Activated gamma-delta T cell (primary cell): ENCODE data around the gene IGSF9B.
A peak's percentile ranks its signal among the peaks of the same experiment; 100 is the strongest.
"Not testable (repeated sequence)": the region's sequence is repeated elsewhere in the genome, so short reads cannot be mapped to it uniquely, and the experiment has no call there.

Source experiments
- DNase-seq: peaks from one replicate; lab custom pipeline; 2025; lab: John Stamatoyannopoulos, UW
- total RNA-seq, 2 donors: gene quantifications; one replicate each; lab custom pipeline; 2026; lab: John Stamatoyannopoulos, UW

Gene IGSF9B, protein sequence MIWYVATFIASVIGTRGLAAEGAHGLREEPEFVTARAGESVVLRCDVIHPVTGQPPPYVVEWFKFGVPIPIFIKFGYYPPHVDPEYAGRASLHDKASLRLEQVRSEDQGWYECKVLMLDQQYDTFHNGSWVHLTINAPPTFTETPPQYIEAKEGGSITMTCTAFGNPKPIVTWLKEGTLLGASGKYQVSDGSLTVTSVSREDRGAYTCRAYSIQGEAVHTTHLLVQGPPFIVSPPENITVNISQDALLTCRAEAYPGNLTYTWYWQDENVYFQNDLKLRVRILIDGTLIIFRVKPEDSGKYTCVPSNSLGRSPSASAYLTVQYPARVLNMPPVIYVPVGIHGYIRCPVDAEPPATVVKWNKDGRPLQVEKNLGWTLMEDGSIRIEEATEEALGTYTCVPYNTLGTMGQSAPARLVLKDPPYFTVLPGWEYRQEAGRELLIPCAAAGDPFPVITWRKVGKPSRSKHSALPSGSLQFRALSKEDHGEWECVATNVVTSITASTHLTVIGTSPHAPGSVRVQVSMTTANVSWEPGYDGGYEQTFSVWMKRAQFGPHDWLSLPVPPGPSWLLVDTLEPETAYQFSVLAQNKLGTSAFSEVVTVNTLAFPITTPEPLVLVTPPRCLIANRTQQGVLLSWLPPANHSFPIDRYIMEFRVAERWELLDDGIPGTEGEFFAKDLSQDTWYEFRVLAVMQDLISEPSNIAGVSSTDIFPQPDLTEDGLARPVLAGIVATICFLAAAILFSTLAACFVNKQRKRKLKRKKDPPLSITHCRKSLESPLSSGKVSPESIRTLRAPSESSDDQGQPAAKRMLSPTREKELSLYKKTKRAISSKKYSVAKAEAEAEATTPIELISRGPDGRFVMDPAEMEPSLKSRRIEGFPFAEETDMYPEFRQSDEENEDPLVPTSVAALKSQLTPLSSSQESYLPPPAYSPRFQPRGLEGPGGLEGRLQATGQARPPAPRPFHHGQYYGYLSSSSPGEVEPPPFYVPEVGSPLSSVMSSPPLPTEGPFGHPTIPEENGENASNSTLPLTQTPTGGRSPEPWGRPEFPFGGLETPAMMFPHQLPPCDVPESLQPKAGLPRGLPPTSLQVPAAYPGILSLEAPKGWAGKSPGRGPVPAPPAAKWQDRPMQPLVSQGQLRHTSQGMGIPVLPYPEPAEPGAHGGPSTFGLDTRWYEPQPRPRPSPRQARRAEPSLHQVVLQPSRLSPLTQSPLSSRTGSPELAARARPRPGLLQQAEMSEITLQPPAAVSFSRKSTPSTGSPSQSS (N-terminal part only)
- 23.7 to 41.0 reads per million in 2 donors for total RNA-seq

DNA sequence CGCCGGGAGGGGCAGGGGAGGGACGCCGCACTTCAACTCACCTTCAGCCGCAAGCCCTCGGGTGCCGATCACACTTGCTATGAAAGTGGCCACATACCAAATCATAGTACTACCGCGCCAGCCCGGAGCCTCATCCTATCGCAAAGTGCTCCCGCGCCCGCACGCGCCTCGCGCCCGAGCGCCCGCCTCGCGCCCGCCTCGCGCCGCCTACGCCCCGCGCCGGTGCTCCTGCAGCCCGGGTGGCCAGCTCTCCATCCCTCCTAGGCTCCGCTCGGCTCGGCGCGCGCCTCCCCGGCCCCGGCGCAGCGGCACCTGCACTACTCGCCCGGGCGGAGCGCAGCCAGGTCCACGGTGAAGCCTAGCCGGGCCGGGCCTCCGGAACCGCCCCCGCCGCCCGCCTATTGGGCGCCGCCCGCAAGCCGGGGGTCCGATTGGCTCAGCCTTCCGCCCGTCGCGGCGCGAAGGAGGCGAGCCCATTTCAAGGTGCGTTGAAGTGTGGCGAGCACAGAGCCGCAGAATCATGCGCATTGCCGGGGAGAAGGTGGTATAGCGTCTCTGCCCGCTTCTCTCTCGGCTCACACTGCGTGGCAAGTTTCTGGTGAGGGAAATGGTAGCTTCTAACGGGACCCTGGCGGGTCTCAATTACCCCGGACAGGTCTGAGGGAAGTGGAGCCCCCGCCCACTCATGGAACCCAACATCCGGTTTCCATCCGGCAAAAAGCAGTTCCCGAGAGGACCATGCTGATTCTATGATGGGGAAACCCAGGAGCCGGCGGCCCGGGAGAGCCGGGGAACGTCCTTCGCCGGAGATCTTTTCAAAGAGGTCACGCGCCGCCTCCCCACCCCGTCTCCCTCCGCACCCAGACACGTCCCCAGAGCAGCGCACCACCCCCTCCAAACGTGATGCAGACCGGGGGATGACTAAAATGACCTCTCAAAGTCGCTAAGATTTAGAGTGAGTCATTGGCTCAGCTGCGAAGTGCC lies at the start of gene IGSF9B:
Gene IGSF9B (minus strand): TSS at position 319 of the 984 bp plus-strand sequence. CDS start 214 bp downstream, at position 105.
- peak; percentile 84 for DNase-seq

GRCh38 chr11:134004496-134005172 lies 47.9 kb upstream of the IGSF9B start:
- DNase-seq = no peak

GRCh38 chr11:134003792-134004495 lies 47.2 kb upstream of the IGSF9B start:
- DNase-seq = no peak

DNA sequence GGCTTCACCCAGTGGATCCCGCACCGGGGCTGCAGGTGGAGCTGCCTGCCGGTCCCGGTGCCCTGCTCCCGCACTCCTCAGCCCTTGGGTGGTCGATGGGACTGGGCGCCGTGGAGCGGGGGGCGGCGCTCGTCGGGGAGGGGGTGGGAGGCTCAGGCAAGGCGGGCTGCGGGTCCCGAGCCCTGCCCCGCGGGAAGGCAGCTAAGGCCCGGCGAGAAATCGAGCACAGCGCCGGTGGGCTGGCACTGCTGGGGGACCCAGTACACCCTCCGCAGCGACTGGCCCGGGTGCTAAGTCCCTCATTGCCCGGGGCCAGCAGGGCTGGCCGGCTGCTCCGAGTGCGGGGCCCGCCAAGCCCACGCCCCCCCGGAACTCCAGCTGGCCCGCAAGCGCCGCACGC lies 46.1 kb upstream of the IGSF9B start:
- not testable (repeated sequence) for DNase-seq

DNA sequence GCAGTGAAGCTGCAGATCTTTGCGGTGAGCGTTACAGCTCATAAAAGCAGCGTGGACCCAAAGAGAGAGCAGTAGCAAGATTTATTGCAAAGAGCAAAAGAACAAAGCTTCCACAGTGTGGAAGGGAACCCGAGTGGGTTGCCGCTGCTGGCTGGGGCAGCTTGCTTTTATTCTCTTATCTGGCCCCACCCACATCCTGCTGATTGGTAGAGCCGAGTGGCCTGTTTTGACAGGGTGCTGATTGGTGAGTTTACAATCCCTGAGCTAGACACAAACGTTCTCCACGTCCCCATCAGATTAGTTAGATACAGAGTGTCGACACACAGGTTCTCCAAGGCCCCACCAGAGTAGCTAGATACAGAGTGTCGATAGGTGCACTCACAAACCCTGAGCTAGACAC lies 45.6 kb upstream of the IGSF9B start:
- not testable (repeated sequence) for DNase-seq

DNA sequence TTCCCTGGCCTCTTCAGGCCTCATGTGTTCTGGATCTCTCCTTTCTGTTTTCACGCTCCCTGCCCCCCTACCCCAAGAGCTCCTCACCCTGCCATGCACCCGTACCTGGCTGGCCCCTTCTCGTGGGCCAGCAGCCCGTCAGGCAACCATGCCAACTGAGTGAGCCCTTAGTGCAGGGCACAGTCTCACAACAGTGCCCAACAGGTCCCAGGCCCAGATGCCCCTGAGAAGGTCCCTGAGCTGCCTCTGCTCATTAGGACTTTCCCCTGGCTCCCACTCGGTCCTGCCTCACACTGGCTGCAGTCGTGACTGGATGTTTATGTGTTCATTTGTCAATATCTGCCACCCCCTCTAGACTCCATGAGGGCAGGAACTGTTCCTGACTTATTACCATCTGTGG lies 44.8 kb upstream of the IGSF9B start:
- DNase-seq = no peak

GRCh38 chr11:134001088-134001487 lies 44.3 kb upstream of the IGSF9B start:
- DNase-seq = no peak

DNA sequence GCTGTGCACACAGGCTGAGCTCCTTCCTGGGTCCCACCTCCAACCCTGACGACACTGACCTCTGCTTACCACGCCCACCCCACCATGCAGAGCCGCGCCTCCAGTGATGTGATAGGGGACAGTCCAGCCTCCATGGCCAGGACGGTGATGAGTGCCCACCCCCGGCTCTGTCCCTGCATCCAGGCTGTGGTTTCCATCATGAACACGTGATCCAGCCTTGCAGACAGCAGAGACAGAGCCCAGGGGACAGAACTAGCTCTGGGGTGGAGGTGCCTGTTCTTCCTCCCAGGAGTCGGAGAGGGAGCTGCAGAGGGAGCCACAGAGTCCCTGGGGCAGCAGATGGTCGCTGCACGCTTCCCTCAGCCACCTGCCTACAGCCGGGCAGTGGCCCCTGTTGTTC lies 42.6 kb upstream of the IGSF9B start:
- no peak for DNase-seq

- DNase-seq = no peak
Measured at GRCh38 chr11:133997554-133997953, 40.8 kb upstream of the IGSF9B start.

DNA sequence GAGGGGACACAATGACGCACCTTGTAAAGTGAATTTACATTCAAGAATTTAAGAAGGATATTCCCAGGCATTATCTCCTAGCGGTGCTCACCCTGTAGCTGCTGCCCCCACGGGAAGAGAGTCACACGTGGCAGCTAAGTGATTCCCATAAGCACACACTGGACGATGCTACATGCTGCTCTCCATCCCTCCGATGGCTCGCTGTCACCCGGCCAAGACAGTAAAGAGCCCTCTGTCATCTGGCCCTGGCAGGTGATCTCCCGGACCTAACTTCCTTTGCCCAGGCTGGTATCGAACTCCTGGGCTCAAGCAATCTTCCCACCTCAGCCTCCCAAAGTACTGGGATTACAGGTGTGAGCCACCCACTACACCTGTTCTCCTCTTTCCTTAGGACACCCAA lies 39.9 kb upstream of the IGSF9B start:
- DNase-seq = no peak

- DNase-seq = no peak
Measured at GRCh38 chr11:133995066-133995465, 38.3 kb upstream of the IGSF9B start.

- no peak for DNase-seq
Measured at GRCh38 chr11:133993921-133994320, 37.2 kb upstream of the IGSF9B start.

- DNase-seq = no peak
Measured at GRCh38 chr11:133993107-133993506, 36.3 kb upstream of the IGSF9B start.

GRCh38 chr11:133992121-133992520 lies 35.4 kb upstream of the IGSF9B start:
- DNase-seq = no peak

DNA sequence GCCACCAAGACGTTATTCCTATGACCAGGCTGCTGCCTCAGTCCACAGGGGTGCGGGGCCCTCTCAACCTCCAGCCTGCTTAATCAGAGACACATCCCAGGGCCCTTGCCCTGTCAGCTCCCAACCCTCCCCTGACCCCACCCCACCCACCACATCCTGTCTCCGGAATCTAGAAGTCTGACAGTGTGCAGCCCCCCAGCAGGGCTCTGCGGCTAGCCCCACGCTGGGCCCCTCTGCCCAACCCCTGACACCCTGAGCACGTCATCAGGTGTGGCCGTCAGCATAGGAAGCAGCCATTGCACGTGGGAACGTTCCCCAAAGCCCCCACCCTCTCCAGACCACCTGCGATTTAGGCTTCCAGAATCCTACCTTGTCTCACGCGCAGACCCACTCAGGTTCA lies 34.3 kb upstream of the IGSF9B start:
- DNase-seq = no peak

DNA sequence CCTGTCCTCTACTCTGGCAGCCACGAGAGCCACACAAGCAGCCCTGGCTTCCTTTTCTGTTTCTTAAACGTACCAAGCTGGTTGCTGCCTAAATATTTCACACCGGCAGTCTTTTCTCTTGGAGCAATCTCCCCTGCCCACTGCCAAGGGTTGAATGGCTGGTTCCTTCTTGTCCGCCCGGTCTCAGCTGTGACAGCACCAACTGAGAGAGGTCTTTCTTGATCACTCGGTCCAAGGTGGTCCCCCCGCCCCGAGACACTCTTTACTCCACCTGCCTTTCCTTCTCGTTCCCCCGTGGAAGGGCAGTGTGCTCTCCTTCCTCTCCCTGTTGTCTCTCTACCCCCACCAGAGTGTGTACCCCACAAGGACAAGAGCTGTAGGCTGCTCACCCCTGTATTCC lies 33.7 kb upstream of the IGSF9B start:
- no peak for DNase-seq

DNA sequence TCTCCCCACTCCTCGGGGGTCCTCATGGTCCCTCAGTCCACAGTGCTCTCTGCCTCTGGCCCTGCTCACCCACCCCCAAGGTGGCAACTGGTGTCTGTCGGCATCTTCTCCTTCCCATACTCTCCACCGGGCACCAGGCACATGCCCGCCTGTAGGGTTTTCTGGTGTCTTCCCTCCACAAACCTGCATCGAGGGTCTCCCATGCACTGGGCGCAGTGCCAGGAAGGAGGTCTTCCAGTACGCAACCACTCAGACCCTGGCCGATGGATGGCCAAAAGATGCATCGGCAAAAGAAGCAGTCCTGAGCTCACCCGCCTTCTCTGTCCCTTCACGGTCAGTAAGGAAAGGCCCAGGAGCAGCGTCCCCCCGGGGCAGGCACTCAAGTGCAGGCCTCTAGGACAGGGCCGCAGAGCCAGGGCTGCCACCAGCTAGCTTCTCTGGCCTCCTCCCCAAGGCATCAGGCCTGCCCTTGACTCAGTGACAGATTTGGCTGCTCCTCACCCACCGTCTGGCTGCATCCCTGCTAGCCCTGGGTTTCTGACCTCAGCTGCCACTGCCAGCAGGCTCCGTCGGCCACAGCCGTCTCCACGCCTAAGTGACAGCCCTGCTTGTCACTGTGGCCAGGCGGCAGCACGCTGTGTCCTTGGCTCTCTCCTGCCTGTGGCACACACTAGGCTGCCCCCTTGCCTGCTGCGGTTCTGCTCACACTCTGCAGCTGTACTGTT lies 32.1 kb upstream of the IGSF9B start:
- no peak for DNase-seq

DNA sequence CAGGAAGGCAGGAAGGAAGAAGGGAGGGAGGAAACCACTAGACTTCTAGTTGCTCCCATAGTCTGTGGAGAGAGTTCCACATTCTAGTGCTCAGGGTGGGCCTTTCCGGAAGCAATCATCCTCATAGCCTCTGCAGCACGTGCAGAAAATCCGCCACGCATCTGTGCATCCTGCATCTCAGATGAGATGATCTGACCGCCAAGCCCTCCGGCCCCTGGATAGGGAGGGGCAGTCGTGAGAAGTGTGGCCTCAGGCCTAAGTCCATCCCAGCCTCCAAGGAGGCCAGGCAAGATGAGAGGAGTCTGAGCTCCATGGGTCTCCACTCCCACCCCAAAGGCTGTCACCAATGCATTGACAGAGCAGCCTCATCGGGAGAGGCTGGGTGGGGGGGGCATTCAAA lies 30.4 kb upstream of the IGSF9B start:
- DNase-seq = no peak
